ENCODE results near the gene SLC29A3.
"Not testable (repeated sequence)": the region's sequence is repeated elsewhere in the genome, so short reads cannot be mapped to it uniquely, and the experiment has no call there.

The SLC29A3 gene

GRCh38 chr10:71284544-71285179 lies 34.4 kb upstream of the SLC29A3 start:
- DNase-seq: no peak

GRCh38 chr10:71285180-71285545 lies 33.9 kb upstream of the SLC29A3 start:
- DNase-seq: no peak

GRCh38 chr10:71285986-71286385 lies 33.1 kb upstream of the SLC29A3 start:
- DNase-seq: no peak

GRCh38 chr10:71286521-71287294 lies 32.4 kb upstream of the SLC29A3 start:
- DNase-seq: no peak

GRCh38 chr10:71287456-71287855 lies 31.6 kb upstream of the SLC29A3 start:
- DNase-seq: no peak

- no peak for DNase-seq
These were observed 30.6 kb upstream of the SLC29A3 start for GRCh38 chr10:71288461-71288860.

GRCh38 chr10:71289421-71290130 lies 29.5 kb upstream of the SLC29A3 start:
- no peak for DNase-seq

DNA sequence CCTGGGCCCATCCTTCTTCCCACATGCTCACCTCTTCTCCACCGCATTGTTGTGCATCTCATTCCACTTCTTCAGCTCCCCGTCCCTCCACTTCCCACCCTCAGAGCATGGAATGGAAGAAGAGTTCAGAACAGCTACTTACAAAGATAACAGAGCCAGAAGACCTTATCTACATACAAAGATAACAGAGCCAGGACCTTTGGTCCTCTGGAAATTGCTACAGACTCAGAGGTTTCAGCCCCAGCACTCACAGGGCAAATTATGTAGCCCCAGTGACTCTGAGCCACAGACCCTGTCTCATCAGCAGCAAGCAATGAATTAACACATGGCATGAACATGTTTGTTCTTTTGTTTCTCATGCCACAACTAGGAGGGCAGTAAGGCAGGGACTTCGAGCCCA lies 28.7 kb upstream of the SLC29A3 start:
- DNase-seq: no peak

DNA sequence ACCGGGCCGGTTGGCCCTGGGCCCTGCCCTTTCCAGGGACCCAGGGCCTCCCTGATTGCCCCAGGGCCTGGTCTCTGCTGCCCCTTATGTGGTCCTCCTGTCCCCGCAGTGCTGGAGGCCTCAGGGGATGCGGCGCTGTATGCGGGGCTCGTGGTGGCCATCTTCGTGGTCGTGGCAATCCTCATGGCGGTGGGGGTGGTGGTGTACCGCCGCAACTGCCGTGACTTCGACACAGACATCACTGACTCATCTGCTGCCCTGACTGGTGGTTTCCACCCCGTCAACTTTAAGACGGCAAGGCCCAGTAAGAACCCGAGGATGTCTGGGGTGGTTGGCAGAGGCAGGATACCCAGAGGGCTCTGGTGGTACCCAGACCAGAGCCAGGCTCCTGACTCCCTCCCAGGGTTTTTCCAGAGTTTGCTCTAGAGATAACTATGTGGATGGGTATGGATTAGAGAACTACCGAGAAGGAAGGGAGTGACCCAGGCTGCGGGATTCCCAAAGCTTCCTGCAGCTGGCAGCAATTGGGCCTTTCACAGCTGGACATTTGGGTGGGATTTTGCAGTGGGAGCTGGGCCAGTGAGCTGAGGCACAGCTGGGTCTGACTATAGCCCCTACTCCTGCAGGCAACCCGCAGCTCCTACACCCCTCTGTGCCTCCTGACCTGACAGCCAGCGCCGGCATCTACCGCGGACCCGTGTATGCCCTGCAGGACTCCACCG lies 28.1 kb upstream of the SLC29A3 start:
- DNase-seq: no peak

DNA sequence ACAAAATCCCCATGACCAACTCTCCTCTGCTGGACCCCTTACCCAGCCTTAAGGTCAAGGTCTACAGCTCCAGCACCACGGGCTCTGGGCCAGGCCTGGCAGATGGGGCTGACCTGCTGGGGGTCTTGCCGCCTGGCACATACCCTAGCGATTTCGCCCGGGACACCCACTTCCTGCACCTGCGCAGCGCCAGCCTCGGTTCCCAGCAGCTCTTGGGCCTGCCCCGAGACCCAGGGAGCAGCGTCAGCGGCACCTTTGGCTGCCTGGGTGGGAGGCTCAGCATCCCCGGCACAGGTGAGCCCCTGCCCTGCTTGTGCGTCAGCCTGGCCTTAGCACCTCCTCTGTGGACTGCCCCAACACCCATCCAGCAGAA lies 27.5 kb upstream of the SLC29A3 start:
- DNase-seq: no peak

GRCh38 chr10:71292624-71293445 lies 26.2 kb upstream of the SLC29A3 start:
- DNase-seq: no peak

GRCh38 chr10:71293446-71294084 lies 25.5 kb upstream of the SLC29A3 start:
- no peak for DNase-seq

DNA sequence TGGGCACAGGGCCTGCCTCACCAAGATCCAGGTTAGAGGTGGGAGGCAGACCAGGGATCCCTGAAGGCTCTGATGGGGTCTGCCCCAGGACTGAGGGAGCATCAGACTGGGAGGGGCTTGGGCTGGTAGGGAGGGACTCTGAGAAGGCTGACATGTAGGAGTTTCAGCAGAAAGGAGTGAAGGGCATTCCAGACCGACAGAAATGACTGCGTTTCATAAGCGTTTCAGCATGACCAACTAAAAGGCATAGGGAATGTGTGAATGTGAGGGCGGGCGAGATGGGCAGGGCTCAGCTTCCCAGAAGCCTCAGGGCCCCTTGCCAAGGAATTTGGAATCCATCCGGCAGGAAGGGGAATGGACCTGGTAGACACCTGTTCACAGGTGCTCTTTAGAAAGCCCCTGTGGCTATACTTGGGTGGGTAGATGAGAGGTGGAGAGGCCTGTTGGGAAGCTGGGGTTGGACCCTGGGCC lies 24.9 kb upstream of the SLC29A3 start:
- no peak for DNase-seq

DNA sequence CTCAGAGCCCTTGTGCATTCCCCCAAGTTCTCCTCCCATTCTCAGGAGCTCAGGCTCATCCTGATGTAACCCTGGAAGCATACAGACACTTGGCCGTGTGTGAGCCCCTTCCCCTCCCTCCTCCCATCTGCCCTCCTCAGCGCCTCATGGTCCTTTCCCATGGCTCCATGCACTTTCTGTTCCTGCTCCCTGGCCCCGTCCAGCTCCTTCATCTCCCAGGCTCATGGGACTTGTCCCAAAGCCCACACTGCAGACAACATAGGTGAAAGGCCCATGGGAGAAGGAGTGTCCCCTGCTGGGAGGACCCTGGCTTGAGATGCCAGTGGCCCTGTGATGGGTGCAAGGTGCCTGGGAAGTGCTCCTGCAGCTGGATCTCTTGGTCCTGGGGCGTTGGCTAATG lies 24.2 kb upstream of the SLC29A3 start:
- no peak for DNase-seq

DNA sequence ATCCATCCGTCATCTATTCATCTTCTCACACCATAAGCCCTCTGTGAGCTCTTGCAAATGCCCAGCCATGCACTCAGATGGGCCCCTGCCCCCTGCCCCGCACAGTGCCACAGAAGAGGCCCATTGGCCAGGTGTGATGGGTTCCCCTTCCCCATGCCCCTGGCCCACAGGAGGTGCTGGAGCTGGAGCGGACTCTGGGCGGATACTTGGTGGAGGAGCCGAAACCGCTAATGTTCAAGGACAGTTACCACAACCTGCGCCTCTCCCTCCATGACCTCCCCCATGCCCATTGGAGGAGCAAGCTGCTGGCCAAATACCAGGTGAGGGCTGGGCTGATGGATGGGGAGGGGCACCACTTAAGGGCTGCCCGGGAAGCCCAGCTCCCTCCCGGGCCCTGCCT lies 23.4 kb upstream of the SLC29A3 start:
- DNase-seq: no peak

GRCh38 chr10:71296086-71296485 lies 23.0 kb upstream of the SLC29A3 start:
- DNase-seq: no peak

GRCh38 chr10:71296811-71297210 lies 22.2 kb upstream of the SLC29A3 start:
- DNase-seq: not testable (repeated sequence)

- no peak for DNase-seq
These were observed 21.7 kb upstream of the SLC29A3 start for GRCh38 chr10:71297343-71297742.

GRCh38 chr10:71299071-71299785 lies 19.8 kb upstream of the SLC29A3 start:
- no peak for DNase-seq

DNA sequence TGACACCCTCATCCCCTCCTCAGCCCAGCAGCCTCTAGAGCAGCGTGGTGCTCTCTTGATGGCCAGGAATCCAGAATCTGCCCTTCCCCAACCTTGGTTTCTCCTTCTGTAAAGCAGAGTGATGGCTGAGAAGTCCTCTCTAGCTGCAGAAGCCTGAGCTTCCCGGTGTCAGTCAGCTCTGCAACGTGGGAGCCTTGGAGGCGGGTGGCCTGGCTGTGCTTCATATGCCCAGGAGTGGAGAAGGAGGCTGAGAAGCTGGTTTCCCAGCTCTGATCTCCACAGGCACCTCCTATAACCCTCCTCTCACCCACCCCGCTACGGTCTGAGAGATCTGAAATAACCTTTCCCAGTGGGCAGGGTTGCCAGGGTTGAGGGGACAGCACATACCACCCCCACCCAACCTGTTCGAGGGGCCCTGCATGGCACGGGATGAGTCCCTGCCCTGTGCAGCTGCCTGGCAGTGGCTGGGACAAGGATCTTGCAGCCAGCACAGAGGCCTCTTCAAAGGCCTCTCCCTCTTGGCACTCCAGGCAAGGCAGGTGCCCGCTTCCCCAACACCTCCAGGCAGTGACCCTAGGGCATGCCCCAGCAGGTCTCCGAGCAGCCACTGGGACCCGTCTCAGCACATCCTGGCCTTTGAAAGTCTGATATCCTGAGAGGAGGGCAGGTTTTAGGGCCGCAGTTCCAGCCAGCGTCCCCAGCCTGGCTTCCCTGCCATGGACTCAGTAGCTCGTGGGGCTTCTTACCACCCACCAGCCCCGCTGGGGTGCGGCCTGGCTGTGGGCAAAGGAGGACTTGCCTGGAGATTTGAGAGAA lies 18.3 kb upstream of the SLC29A3 start:
- DNase-seq: no peak
